ENCODE results near the gene HS3ST3B1.

The HS3ST3B1 gene

GRCh38 chr17:14355556-14355955, 54.7 kb downstream of the HS3ST3B1 start:
- DNase-seq (ENCODE audit: low spot score): no peak

- DNase-seq (ENCODE audit: low spot score): no peak
Measured at GRCh38 chr17:14359163-14360020, 58.5 kb downstream of the HS3ST3B1 start.

GRCh38 chr17:14360856-14361255, 60.0 kb downstream of the HS3ST3B1 start:
- DNase-seq (ENCODE audit: low spot score): no peak

GRCh38 chr17:14361470-14361869, 60.6 kb downstream of the HS3ST3B1 start:
- no peak for DNase-seq (ENCODE audit: low spot score)

GRCh38 chr17:14361945-14362508, 61.1 kb downstream of the HS3ST3B1 start:
- DNase-seq (ENCODE audit: low spot score): no peak

GRCh38 chr17:14366199-14366598, 65.3 kb downstream of the HS3ST3B1 start:
- no peak for DNase-seq (ENCODE audit: low spot score)

- no peak for DNase-seq (ENCODE audit: low spot score)
Measured at GRCh38 chr17:14372461-14372860, 71.6 kb downstream of the HS3ST3B1 start.

GRCh38 chr17:14372905-14373613, 72.2 kb downstream of the HS3ST3B1 start:
- no peak for DNase-seq (ENCODE audit: low spot score)

- no peak for DNase-seq (ENCODE audit: low spot score)
Measured at GRCh38 chr17:14373614-14374259, 72.9 kb downstream of the HS3ST3B1 start.

GRCh38 chr17:14374268-14374667, 73.4 kb downstream of the HS3ST3B1 start:
- DNase-seq (ENCODE audit: low spot score): no peak

- no peak for DNase-seq (ENCODE audit: low spot score)
Measured at GRCh38 chr17:14376666-14377065, 75.8 kb downstream of the HS3ST3B1 start.

- DNase-seq (ENCODE audit: low spot score): no peak
Measured at GRCh38 chr17:14381606-14382005, 80.7 kb downstream of the HS3ST3B1 start.

GRCh38 chr17:14387036-14387435, 86.2 kb downstream of the HS3ST3B1 start:
- DNase-seq (ENCODE audit: low spot score): no peak

- no peak for DNase-seq (ENCODE audit: low spot score)
Measured at GRCh38 chr17:14389681-14390080, 88.8 kb downstream of the HS3ST3B1 start.

GRCh38 chr17:14393723-14394122, 92.8 kb downstream of the HS3ST3B1 start:
- no peak for DNase-seq (ENCODE audit: low spot score)

- DNase-seq (ENCODE audit: low spot score): no peak
Measured at GRCh38 chr17:14395255-14395654, 94.4 kb downstream of the HS3ST3B1 start.

- DNase-seq (ENCODE audit: low spot score): no peak
Measured at GRCh38 chr17:14396547-14396946, 95.7 kb downstream of the HS3ST3B1 start.

- DNase-seq (ENCODE audit: low spot score): no peak
Measured at GRCh38 chr17:14398766-14399165, 97.9 kb downstream of the HS3ST3B1 start.

Data from cerebellar cortex (tissue), 1 donor.